Stimulated activated naive CD8-positive, alpha-beta T cell treated with anti-CD3 and anti-CD28 coated beads, Interleukin-15, Interleukin-2, amounts not matched to agents 100 ng/mL and 50 ng/mL, for 24 hours (primary cell): Measurements from ENCODE around the gene KRTAP20-1.

Source experiments
- H3K27ac Mint-ChIP-seq: one replicate; pipeline ENCODE4 v1.8.0; 2021; ENCODE audit warnings: mild to moderate bottlenecking, mixed read lengths
- H3K27me3 Mint-ChIP-seq: one replicate; pipeline ENCODE4 v1.8.0; 2021; ENCODE audit warnings: mixed read lengths
- H3K36me3 Mint-ChIP-seq: one replicate; pipeline ENCODE4 v1.8.0; 2021; ENCODE audit warnings: low read depth, mixed read lengths
- H3K4me1 Mint-ChIP-seq: one replicate; pipeline ENCODE4 v1.8.0; 2021; ENCODE audit warnings: low read depth, mixed read lengths
- H3K4me3 Mint-ChIP-seq: one replicate; pipeline ENCODE4 v1.8.0; 2021; ENCODE audit warnings: mild to moderate bottlenecking, mixed read lengths
- H3K9me3 Mint-ChIP-seq: one replicate; pipeline ENCODE4 v1.8.0; 2021; ENCODE audit warnings: mixed read lengths

The KRTAP20-1 gene

GRCh38 chr21:30623362-30623761, 7.1 kb downstream of the KRTAP20-1 start:
- Mint-ChIP-seq H3K9me3 (peaks cover 6% of the 10 kb centered on the region), H3K27me3 (no peaks in the 10 kb centered on the region)

DNA sequence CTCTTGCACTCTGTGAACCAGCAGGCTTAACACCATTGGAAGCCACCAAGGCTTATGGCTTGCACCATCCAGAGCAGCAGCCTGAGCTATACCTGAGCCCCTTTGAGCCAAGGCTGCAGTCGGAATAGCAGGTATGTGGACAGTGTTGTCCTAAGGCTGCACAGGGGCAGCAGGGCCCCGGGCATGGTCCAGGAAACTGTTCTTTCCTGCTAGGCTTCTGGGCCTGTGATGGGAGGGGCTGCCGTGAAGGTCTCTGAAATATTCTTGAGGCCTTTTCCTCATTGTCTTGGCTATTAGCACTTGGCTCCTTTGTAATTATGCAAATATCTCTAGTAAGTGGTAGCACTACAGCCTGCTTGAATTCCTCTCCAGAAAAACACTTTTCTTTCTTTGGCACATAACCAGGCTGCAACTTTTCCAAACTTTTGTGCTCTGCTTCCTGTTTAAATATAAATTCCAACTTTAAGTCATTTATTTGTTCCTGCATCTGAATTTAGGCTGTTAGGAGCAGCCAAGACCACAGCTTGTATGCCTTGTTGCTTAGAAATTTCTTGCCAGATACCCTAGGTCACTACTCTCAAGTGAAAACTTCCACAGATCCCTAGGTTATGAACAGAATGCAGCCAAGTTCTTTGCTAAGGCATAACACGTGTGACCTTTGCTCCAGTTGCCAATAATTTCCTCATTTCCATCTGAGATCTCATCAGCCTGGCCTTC, 9.4 kb downstream of the KRTAP20-1 start:
- H3K4me3 Mint-ChIP-seq: no peak overlapping the region
- H3K27ac Mint-ChIP-seq: no peak overlapping the region
- H3K27me3 Mint-ChIP-seq: no peaks in the 10 kb centered on the region
- H3K36me3 Mint-ChIP-seq: no peaks in the 10 kb centered on the region
- H3K4me1 Mint-ChIP-seq: no peaks in the 10 kb centered on the region
- peaks cover 6% of the 10 kb centered on the region for H3K9me3 Mint-ChIP-seq

More at GRCh38 chr21:30623362-30623761, 7.1 kb downstream of the KRTAP20-1 start:
- Mint-ChIP-seq H3K4me3 (no peak overlapping the region), H3K4me1 (no peaks in the 10 kb centered on the region), H3K27ac (no peak overlapping the region), H3K36me3 (no peaks in the 10 kb centered on the region)

- Mint-ChIP-seq H3K4me1 (no peaks in the 10 kb centered on the region), H3K9me3 (peaks cover 6% of the 10 kb centered on the region), H3K36me3 (no peaks in the 10 kb centered on the region), H3K27ac (no peak overlapping the region), H3K27me3 (no peaks in the 10 kb centered on the region), H3K4me3 (no peak overlapping the region)
Observed at GRCh38 chr21:30628109-30628508, 11.9 kb downstream of the KRTAP20-1 start.

DNA sequence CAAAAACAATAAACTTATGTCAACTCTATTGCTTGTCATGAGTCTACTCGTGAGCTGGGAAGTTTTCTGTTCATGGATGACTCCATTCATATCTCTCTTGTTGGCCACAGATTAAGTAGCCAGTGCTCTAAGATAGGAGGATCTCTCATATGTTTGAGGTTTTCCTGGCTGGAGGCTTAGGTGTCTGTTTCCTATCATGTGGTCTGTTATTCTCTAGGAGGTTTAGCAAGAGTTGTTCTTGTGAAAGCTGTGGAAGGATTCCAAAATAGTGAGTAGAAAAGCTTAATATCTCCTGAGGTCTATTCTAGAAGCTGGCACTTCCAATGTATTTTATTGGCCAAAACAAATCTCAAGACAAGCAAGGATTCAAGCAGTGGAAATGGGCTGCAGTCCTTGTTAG, 13.0 kb downstream of the KRTAP20-1 start:
- H3K36me3 Mint-ChIP-seq: no peaks in the 10 kb centered on the region
- H3K9me3 Mint-ChIP-seq: peaks cover 6% of the 10 kb centered on the region
- no peaks in the 10 kb centered on the region for H3K27me3 Mint-ChIP-seq
- H3K4me1 Mint-ChIP-seq: no peaks in the 10 kb centered on the region
- no peak overlapping the region for H3K4me3 Mint-ChIP-seq
- no peak overlapping the region for H3K27ac Mint-ChIP-seq

GRCh38 chr21:30634906-30635305, 18.7 kb downstream of the KRTAP20-1 start, which contains the start of gene KRTAP20-2:
Gene KRTAP20-2, plus strand, starts transcription at chr21:30635206. Its CDS starts 58 bp downstream, at chr21:30635264.
- H3K27me3 Mint-ChIP-seq: no peaks in the 10 kb centered on the region
- no peaks in the 10 kb centered on the region for H3K36me3 Mint-ChIP-seq
- H3K27ac Mint-ChIP-seq: no peak within 1 kb of the TSS
- no peaks in the 10 kb centered on the region for H3K4me1 Mint-ChIP-seq
- no peaks in the 10 kb centered on the region for H3K9me3 Mint-ChIP-seq
- no peak within 1 kb of the TSS for H3K4me3 Mint-ChIP-seq

DNA sequence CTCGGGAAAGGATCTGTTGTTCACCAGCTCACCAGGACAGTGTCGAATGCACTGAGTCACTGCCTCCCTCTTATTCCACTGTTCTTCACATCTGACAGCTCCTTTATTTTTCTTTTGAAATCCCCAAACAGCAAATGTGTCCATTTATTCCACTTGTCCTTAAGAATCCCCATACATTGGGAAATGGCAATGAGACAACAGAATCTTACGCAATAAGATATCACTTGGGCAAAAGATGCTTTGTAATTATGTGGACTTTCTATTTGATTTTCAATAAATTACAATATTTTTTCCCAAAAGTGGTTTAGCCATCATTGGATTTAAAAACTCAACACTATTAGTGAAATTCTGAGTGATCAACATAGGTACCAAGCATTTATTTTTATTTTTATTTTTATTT, 22.5 kb downstream of the KRTAP20-1 start:
- H3K4me1 Mint-ChIP-seq: no peaks in the 10 kb centered on the region
- H3K4me3 Mint-ChIP-seq: no peak overlapping the region
- H3K27me3 Mint-ChIP-seq: no peaks in the 10 kb centered on the region
- no peaks in the 10 kb centered on the region for H3K36me3 Mint-ChIP-seq
- H3K9me3 Mint-ChIP-seq: peaks cover 4% of the 10 kb centered on the region
- no peak overlapping the region for H3K27ac Mint-ChIP-seq

- Mint-ChIP-seq H3K9me3 (peaks cover 9% of the 10 kb centered on the region), H3K27ac (no peak within 1 kb of the TSS), H3K4me3 (no peak within 1 kb of the TSS), H3K4me1 (no peaks in the 10 kb centered on the region), H3K36me3 (no peaks in the 10 kb centered on the region), H3K27me3 (no peaks in the 10 kb centered on the region)
Observed at GRCh38 chr21:30642564-30642963, 26.3 kb downstream of the KRTAP20-1 start, which contains the start of gene KRTAP20-3. Gene KRTAP20-3, plus strand, starts transcription at chr21:30642864.

DNA sequence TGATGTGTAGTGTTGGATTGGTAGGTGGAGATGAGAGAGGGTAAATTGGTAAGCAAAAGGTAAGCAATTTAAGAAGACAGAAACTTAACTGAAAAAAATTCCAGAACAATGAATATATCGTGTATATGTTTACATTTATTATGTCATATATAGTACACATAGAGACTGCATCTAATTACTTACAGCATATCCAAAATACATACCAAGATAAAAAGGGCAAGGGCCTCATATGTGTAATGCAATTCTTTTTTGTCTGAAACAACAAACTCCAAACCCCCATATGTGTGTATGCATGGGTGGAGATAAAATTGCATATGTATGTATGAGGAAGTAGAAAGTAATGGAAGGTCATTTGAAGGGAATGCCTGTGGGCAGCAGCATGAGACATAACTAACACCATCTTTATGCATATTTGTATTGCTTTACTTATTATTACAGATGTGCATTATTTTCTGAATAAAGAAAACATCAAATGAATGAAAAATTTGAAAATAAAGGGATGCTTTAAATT, 30.7 kb downstream of the KRTAP20-1 start:
- peaks cover 3% of the 10 kb centered on the region for H3K27me3 Mint-ChIP-seq
- no peak overlapping the region for H3K4me3 Mint-ChIP-seq
- no peaks in the 10 kb centered on the region for H3K4me1 Mint-ChIP-seq
- peaks cover 11% of the 10 kb centered on the region for H3K9me3 Mint-ChIP-seq
- no peaks in the 10 kb centered on the region for H3K36me3 Mint-ChIP-seq
- H3K27ac Mint-ChIP-seq: no peak overlapping the region

- H3K4me1 Mint-ChIP-seq: no peaks in the 10 kb centered on the region
- H3K4me3 Mint-ChIP-seq: no peak overlapping the region
- H3K9me3 Mint-ChIP-seq: peaks cover 11% of the 10 kb centered on the region
- no peak overlapping the region for H3K27ac Mint-ChIP-seq
- no peaks in the 10 kb centered on the region for H3K36me3 Mint-ChIP-seq
- H3K27me3 Mint-ChIP-seq: peaks cover 3% of the 10 kb centered on the region
Observed at GRCh38 chr21:30652891-30653290, 36.7 kb downstream of the KRTAP20-1 start.
